NCI-H2227 treated with DMSO at 0.1 percent for 48 hours (cell line): ENCODE data around the gene MTFP1.
"Not testable (repeated sequence)": the region's sequence is repeated elsewhere in the genome, so short reads cannot be mapped to it uniquely, and the experiment has no call there.

ENCODE experiments used
- DNase-seq: peaks from one replicate; lab custom pipeline; 2025; lab: John Stamatoyannopoulos, UW

The MTFP1 gene, protein sequence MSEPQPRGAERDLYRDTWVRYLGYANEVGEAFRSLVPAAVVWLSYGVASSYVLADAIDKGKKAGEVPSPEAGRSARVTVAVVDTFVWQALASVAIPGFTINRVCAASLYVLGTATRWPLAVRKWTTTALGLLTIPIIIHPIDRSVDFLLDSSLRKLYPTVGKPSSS

DNA sequence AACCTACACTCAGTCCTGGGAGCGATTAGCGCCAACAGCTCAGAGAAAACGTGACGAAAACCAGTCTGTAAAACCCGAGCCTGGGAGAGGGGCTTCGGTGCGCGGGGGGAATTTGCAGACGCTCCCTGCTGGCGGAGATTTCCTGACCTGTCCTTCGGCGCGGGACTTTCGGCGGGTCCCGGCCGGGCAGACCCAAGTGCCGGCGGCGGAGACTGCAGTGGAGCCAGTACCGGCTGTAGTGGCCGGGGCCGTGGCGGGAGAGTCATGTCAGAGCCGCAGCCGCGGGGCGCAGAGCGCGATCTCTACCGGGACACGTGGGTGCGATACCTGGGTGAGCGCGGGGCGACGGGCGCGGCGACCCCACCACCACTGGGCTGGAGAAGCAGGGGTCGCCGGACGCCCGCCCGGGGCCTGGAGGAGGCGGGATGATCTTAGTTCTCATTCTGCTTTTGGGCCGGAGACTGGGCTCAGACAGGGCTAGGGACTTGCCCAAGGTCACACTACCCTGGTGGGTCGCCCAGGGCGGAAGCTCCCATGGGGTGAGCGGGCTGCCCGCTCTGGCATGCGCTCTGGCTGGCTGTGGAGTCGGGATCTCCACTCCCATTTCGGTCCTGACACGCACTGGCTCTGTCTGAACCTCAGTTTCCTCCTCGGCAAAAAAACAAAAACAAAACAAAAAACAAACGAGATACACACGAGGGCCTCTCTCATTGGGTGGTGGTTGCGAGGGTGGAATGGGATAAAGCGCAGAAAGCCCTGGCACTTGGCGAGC, at the start of gene MTFP1:
Gene MTFP1, plus strand, starts transcription at position 153 of the 772 bp plus-strand sequence. Its CDS starts 112 bp downstream, at position 265.
- peak; percentile 53 for DNase-seq

DNA sequence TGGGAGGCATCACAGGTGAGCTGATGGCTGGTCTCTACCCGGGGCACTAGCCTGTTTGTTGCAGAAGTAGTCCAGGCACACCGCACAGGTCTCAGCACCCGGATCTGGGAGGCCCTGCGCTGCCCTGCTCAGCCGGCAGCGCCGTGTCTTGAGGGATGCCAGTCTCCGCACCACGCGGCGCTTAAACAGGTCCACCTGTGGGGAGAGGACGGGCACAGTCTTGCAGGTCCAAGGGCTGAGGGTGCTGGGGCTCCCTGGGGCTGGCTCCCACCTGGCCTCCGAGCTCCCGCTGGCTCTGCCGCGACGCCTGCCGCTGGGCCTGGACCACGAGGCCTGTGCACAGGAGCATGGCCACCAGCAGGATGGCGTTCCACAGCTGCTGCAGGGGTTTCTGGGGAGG, 45.6 kb upstream of the MTFP1 start:
- DNase-seq, result no peak

DNA sequence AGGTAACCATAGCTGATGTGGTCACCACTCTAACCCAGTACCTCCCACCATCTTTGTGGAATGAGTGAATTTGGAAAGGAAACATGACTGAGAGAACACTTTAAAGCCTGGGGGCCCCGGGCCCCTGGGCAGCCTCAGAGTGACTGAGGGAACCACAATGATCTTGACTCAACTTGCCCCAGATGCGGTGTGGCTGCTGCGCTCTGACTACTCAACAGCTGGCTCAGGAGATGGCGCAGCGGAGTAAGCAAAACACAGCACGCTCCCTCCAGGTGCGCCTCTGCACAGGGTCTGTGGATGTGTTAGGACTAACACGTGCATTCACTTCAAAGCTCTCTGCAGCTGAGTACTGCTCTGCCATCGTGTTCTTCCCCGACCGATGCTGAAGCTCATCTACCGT, 44.3 kb upstream of the MTFP1 start:
- DNase-seq, result no peak

DNA sequence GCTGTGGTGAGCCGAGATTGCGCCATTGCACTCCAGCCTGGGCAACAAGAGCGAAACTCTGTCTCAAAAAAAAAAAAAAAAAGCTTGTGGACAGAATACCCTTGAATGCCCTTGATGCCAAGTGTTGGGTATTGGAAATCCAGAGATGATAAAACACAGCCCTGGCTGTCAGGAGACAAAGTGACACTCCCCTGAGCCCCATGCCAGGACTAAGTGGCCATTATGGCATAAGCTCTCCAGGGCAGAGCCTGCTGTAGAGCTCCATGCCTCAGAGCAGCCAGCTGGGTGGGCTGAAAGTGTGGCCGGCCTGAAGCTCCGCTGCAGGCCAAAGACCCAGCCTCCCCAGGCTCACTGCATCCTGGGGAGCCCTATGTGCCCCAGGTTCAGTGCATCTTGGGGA, 43.2 kb upstream of the MTFP1 start:
- no peak for DNase-seq

DNA sequence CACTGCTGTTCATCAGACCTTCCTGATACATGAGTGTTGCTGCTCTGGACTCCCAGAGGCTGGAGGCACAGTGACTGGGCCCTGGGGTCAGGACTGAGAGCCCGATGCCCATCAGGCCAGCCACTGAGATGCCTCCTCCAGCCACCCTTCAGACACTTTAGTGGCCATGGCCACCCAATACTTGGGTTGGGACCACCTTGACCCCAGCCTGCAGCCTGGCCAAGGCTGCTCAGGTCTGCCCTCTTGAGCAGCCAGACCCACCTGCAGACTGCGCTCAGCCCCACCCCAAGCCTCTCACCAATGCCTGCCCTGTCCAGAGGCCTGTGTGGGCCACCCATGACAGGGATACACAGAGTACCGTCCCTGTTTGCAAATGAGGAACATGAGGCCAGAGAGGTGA, 42.5 kb upstream of the MTFP1 start:
- DNase-seq, result no peak

DNA sequence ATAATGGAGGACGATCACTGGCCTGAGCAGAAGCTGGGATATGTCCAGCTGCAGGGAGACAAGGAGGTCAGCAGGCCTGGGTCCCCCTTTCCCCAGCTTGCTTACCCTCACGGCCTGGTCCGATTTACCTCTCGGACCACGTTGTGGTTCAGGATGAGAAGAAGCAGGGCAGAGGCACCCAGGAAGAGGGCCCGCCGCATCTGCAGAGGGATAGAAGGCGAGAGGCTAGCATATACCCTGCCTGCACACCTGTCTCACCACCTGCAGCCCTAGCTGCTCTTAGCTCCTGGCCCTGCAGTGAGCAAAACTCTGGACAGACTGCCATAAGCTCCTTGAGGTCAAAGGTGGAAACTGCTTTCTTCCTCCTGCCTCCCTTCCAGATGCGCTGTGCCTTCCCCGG, 39.6 kb upstream of the MTFP1 start:
- DNase-seq, result no peak

DNA sequence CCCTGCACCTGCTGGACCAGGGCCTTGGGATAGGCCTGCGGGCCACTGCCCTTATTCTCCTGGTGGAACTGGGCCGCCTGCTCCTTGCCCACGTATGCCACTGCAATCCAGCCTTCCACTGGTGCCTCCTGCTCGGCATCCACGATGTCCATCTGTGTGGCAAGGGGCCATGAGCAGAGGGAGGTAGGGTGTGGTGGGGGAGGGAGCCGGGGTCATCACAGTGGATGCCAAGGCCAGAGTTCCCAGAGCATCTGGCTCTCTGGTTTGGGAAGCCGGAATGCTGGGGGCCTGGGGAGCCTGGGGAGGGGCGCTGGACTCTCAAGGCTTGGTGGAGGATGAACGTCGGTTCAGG, 39.0 kb upstream of the MTFP1 start:
- DNase-seq, result no peak

DNA sequence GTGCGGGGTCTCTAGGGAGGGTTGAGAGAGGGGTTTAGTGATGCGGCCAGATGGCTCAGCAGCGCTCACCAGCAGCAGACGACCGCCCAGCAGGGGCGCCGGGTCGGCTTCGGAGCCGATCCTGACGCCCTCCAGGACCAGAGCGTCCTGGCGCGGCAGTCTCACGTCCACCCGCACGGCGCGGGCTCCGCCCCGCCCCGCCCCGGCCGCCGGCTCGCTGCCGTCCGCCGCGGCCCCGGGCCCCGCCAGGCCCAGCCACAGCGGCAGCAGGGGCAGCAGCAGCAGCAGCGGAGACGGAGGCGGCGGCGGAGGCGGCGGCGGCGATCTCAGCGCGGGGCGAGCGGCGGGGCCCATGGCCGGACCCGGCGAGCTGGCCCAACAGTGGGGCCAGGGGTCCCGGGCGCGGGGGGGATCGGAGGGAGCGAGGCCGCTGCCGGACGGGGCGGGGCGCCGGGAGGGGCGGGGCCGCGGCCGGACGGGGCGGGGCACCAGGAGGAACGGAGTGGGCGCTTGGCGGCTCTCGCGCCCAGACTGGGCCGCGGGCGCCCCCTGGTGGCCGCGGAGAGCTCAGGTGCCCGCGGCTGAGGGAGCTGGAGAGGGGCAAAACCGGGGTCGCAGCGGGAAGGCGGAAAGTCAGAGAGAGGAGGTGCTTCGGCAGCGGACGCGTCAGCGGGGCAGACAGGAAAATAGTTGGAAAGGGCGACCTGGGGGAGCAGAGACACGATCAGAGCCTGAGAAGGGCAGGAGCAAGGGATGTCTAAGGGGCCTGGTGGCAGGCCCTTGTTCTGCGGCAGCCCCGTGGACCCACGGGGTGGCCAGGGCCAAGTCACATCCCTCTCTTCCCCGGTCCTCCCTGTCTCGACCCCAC, 38.4 kb upstream of the MTFP1 start, which contains the start of gene RNF215:
Gene RNF215, minus strand, starts transcription at position 452 of the 868 bp plus-strand sequence. Its CDS starts 98 bp downstream, at position 354.
- DNase-seq, result peak; percentile 71

DNA sequence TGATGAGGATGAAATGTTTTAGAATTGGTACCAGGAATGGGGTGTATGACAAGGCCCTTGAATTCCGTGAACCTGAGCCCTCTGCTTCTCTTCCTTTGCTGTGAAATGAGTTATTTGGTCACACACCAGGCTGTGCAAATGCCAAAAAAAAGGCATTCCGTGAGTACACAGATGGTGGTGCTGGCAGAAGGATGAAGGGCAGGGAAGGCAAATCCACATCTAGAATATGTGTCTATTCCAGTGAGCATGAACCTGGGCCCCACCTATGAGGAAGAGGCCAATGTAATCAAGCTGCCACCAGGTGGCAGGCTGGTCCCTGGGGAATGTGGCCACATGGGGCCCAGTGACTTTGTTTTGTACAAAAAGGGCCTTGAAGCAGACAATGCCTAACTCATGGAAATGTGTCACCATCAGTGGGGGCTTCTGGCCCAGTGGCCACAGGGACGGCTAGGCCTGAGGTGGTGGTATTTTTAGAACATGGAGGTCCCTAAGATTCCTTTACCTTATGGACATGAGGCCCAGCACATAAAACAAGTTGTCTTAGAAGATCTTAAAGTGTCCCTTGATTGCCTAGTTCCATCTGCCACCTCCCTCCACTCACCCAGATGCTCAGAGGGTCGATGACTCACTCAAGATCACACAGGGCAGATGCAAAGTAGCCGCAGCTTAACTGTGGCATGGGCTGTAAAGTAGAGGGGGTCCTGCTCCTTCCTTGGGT, 34.4 kb upstream of the MTFP1 start:
- no peak for DNase-seq

DNA sequence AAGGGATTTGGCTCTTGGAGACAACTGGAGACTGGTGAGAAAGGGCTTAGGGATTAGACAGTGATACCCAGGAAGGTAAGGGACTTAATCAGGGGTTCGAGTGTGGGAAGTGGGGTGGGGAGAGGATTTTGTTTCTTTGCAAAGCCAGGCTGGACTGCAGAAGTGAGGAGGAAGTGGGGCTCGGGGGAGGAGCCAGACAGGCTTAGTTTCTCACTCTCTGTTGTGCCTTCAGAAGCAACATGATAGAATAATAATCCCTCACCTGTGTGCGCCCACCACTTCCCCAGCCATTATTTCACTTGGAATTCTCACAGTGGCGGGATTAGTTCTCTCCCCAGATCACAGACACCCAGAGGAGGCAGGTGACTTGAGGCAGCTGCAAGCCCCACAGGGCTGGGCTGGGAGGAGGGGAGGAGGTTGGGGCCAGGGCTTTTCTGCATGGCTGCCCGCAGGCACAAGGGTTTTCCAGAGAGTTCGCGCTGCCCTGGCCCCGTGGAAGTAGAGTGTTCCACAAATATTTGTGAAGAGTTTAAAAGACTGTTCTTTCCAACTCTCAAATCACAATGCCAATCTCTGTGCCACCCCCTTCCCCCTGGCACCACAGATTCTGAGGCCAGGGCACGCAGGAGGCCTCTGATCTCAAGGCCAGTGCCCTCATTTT, 32.8 kb upstream of the MTFP1 start:
- DNase-seq, result no peak

DNA sequence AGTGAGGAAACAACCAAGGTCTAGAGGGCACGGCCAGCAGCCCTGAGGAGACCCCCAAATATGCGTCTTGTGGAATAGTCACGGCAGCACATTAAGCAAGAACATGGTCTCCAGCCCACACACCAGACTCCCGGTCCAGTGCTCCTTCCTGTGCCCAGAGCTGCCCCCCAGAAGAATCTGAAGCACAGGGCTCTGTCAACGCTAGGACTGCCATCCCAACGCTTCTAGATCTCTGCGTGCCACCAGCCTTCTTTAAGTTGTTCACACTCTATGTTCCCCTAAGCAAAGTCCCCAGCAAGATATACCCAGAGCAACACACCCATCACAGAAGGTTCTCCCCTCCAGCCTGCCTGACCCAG, 32.3 kb upstream of the MTFP1 start:
- no peak for DNase-seq

DNA sequence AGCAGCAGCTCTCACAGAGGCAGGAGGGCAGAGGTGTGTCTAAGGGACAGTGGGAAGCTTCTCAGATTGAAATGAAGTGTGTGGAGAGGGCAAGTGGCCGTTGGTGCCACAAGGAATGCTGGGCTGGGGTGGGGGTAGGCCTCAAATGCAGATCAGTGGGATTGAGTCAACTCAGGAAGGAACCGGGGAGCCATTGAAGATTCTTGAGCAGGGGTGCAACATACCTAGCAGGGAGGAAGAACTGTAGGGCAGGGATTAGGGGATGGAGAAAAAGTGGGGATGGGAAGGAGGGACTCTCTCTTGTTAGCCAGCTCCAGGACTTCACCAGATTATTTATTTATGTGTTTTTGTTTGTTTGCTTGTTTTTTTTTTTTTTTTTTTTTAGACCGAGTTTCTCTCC, 31.7 kb upstream of the MTFP1 start:
- DNase-seq, result no peak

DNA sequence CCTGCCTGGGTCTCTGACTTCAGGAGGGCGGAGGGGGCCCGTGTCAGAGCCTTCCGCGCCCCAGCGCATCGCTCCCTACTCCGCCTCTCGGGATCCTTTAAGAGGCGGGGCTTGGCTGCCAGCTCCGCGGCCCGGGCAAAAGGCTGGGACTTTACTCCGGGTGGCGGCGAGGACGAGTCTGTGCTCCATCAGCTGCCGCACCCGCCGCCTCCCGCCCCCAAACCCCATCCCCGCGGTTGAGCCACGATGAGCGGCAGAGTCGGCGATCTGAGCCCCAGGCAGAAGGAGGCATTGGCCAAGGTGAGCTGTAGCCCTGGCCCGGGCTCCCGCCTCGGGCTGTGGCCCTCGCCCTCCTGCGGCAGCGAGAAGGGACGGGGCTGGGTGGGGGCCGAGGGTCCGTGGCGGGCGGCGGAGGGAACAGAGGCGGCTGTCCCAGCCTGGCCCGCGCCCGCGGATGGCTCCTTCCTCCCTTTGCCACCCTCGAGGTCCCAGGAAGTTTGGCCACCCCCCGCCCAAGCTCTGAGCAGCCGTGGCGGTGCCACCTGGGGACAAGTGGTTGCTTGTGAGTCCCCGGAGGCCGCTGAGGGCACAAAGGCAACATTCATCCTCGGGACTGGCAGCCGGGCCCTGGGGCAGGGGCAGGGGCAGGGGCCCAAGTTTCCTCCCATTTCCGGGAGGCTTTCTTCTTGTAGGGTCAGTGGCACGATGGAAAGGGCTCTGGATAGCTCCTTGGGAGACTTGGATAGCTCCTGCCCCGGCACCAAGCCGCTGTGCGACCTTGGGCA, 28.5 kb upstream of the MTFP1 start, which contains the start of gene SEC14L2:
Gene SEC14L2, plus strand, starts transcription at position 148 of the 785 bp plus-strand sequence. Its CDS starts 99 bp downstream, at position 247.
- peak; percentile 29 for DNase-seq

DNA sequence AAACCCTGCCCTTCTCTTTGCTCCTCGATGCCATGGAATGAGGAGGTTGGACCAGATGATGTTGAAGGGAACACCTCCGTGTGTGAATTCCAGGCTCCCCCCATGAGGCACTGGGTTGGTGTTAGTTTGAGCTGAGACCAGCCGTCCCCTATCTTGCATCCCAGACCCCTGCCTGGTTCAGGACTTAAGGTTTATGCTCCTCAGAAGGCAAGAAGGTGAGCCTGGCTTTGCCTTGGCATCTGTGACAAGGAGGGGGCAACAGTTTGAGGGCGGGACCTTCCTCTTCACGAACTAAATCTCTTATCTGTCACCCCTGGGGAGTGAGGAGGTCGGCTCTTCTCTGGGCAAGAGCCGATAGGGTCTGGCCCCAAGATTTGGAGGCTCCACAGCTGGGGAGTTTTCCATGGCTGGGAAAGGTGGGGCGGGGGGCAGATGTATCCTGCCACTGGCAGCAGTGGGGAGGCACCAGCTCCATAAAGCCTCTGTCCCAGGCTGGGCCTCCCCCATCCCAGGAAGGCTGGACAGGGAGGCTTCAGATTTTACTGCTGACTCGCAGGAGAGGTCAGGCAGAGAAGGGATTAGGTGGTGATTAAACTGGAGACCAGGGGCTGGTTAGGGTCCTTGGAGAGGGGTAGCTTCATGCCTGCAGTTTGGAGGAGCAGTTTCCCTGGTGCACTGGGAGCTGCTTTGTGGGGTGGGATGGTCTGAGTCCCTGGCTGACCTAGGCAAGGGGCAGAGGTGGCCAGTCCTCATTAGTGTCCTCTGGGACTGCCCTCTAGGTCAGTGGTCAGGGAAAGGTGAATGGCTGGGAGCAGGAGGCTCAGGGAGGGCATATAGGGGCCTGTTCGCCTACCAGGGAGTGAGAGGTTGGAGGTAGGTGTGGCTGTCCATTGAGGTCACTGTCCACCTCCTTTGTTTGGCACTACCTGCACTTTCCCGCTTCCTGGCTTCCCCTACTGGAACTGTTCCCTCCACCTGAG, 27.6 kb upstream of the MTFP1 start:
- no peak for DNase-seq

DNA sequence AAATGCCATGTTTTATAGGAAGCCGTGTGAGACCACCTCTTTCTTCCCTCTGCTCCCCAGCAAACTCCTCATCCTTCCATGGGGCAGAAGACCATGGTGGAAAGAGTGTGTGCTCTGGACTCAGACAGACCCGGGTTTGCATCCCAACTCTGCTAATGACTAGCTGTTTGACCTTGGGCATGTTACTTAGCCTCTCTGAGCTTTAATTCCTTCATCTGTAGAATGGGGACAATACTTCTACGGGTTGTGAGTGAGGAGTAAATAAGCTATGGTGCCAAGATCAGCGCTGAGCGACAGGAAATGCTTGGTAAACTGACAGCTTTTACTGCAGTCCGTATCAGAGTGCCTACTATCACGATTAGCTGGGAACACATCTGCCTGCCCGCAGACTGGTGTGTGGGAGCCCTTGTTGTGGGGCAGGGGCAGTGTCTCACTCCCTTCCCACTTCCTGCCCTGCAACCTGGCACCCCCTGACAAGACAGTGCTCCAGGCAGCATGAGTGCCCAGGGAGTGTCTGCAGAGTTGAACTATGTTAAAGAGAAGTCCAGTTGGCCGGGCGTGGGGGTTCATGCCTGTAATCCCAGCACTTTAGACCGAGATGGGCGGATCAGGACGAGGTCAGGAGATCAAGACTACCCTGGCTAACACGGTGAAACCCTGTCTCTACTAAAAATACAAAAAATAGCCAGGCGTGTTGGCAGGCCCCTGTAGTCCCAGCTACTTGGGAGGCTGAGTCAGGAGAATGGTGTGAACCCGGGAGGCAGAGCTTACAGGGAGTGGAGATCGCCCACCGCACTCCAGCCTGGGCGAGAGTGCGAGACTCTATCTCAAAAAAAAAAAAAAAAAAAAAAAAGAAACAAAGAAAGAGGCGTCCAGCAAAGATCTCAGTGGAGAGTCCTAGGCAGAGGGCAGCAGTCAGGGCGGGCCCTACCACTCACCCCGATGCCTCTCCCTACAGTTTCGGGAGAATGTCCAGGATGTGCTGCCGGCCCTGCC, 26.6 kb upstream of the MTFP1 start:
- DNase-seq, result no peak

DNA sequence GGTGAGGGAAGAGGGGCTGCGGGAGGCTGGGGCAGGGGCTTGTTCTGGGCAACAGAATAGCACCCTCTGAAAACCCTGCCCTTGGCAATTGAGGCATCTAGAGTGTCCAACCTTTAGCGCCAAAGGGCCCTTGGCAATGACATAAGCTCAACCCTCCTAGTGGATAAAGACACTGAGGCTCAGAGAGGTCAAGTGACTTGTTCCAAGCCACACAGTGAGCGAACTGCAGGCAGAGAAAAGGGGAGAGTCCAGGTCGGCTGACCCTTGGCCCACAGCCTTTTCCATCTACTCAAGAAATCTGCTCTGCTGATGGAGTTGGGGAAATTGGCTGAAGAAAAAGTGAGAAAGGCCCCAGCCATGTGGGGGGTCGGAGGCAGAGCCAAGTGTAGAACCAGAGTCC, 25.9 kb upstream of the MTFP1 start:
- DNase-seq, result no peak

DNA sequence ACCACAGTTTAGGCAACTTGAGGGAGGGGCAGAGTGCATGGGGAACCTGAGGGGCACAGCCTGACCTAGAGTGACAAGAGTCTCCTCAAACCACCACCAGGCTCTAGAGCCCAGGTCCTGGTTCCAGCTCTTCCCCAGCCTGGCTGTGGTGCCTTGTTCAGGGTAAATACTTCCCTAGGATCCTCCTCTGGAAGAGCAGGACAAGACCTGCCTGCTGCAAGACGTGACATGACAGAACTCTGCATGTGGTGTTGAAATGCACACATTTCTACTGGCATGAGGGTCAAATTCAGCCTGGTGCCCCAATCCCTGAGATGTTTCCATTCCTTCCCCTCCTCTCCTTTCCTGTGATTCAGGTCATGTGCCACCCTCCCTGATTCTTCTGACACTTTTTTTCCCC, 25.4 kb upstream of the MTFP1 start:
- DNase-seq, result no peak

DNA sequence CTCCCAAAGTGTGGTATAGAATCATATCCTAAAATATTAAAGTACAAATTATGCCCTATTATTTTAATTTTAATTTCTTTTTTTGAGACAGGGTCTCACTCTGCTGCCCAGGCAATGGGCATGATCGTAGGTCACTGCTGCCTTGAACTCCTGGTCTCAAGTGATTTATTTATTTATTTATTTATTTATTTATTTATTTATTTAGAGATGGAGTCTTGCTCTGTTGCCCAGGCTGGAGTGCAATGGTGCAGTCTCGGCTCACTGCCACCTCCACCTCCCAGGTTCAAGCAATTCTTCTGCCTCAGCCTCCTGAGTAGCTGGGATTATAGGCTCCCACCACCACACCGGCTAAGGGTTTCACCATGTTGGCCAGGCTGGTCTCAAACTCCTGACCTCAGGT, 24.5 kb upstream of the MTFP1 start:
- DNase-seq, result not testable (repeated sequence)
